Liver (tissue), 9 donors: ENCODE measurements around the gene ACACA. TPM values are rescaled to one million over a fixed set of nuclear protein-coding genes. Genes with fewer than 3 reads are reported as not detected.

ENCODE experiments used
- DNase-seq: peaks from one replicate; pipeline ENCODE4 v3.0.0-alpha.2; 2017; ENCODE audit warnings: low spot score
- H3K27ac ChIP-seq, 2 donors: one replicate each; pipeline ENCODE4 v1.7.0; 2013; ENCODE audit warnings: inconsistent platforms in 2 of 2, low read length in 2 of 2, control low read depth in 1 of 2, low read depth in 1 of 2, mild to moderate bottlenecking in 1 of 2
- H3K27me3 ChIP-seq, 4 donors: one replicate each; pipeline versions ENCODE4 v1.6.1 to v1.7.0; 2013; ENCODE audit warnings: low read length in 3 of 4, inconsistent platforms in 1 of 4, mild to moderate bottlenecking in 1 of 4, moderate library complexity in 1 of 4; ENCODE audit not compliant: control insufficient read depth in 4 of 4, insufficient read depth in 4 of 4
- H3K36me3 ChIP-seq, 4 donors: one replicate each; pipeline versions ENCODE4 v1.6.1 to v1.7.0; 2013; ENCODE audit warnings: low read length in 3 of 4, mild to moderate bottlenecking in 3 of 4, low read depth in 1 of 4, moderate library complexity in 1 of 4; ENCODE audit not compliant: control insufficient read depth in 4 of 4, insufficient read depth in 3 of 4
- H3K4me1 ChIP-seq, 4 donors: one replicate each; pipeline versions ENCODE4 v1.6.1 to v1.7.0; 2013; ENCODE audit warnings: low read length in 3 of 4, mild to moderate bottlenecking in 3 of 4, moderate library complexity in 1 of 4; ENCODE audit not compliant: control insufficient read depth in 4 of 4, insufficient read depth in 4 of 4
- H3K4me3 ChIP-seq, 3 donors: one replicate each; pipeline versions ENCODE4 v1.6.1 to v1.7.0; 2013; ENCODE audit warnings: low read length in 3 of 3, control low read depth in 1 of 3, low read depth in 1 of 3, mild to moderate bottlenecking in 1 of 3
- H3K9ac ChIP-seq, 2 donors: one replicate each; pipeline ENCODE4 v1.7.0; 2013; ENCODE audit warnings: low read length in 2 of 2, mild to moderate bottlenecking in 2 of 2, moderate library complexity in 2 of 2, control low read depth in 1 of 2, low read depth in 1 of 2
- H3K9me3 ChIP-seq, 4 donors: one replicate each; pipeline versions ENCODE4 v1.6.1 to v1.7.0; 2013; ENCODE audit warnings: low read length in 3 of 4; ENCODE audit not compliant: control insufficient read depth in 4 of 4
- ATF3 ChIP-seq: IDR thresholded peaks from 2 replicates; pipeline ENCODE4 v1.6.1; 2016; ENCODE audit warnings: antibody characterized with exemption
- CTCF ChIP-seq: fragments of 150-350 bp; IDR thresholded peaks from 2 replicates; pipeline ENCODE4 v1.5.1; 2017; ENCODE audit warnings: improper control_type of control experiment, low read depth, low read length; ENCODE audit not compliant: missing input control
- EGR1 ChIP-seq, 2 donors: IDR thresholded peaks; 2 replicates each; pipeline ENCODE4 v1.6.1; 2016 to 2018; ENCODE audit warnings: antibody characterized with exemption in 2 of 2, low read depth in 2 of 2
- FOXA1 ChIP-seq: IDR thresholded peaks from 2 replicates; pipeline ENCODE4 v1.6.1; 2016; ENCODE audit warnings: antibody characterized with exemption
- FOXA2 ChIP-seq: IDR thresholded peaks from 2 replicates; pipeline ENCODE4 v1.6.1; 2016; ENCODE audit warnings: antibody characterized with exemption
- GABPA ChIP-seq, 2 donors: IDR thresholded peaks in 1 of 2; conservative IDR thresholded peaks in 1 of 2; 2 replicates each; pipeline ENCODE4 v1.6.1; 2016; ENCODE audit warnings: antibody characterized with exemption in 2 of 2, mild to moderate bottlenecking in 1 of 2, moderate library complexity in 1 of 2
- HNF4A ChIP-seq, 2 donors: conservative IDR thresholded peaks; 2 replicates each; pipeline ENCODE4 v1.6.1; 2016; ENCODE audit warnings: antibody characterized with exemption in 2 of 2, mild to moderate bottlenecking in 2 of 2
- HNF4G ChIP-seq: IDR thresholded peaks from 2 replicates; pipeline ENCODE4 v1.6.1; 2016; ENCODE audit warnings: antibody characterized with exemption
- JUND ChIP-seq, 2 donors: IDR thresholded peaks; 2 replicates each; pipeline ENCODE4 v1.6.1; 2016; ENCODE audit warnings: antibody characterized with exemption in 2 of 2
- MAX ChIP-seq: IDR thresholded peaks from 2 replicates; pipeline ENCODE4 v1.6.1; 2016; ENCODE audit warnings: antibody characterized with exemption
- NR2F2 ChIP-seq: IDR thresholded peaks from 2 replicates; pipeline ENCODE4 v1.6.1; 2016; ENCODE audit warnings: antibody characterized with exemption
- RAD21 ChIP-seq, 2 donors: IDR thresholded peaks; 2 replicates each; pipeline ENCODE4 v1.6.1; 2016; ENCODE audit warnings: antibody characterized with exemption in 2 of 2, mild to moderate bottlenecking in 2 of 2
- REST ChIP-seq: IDR thresholded peaks from 2 replicates; pipeline ENCODE4 v1.6.1; 2016; ENCODE audit warnings: antibody characterized with exemption, mild to moderate bottlenecking
- RXRA ChIP-seq, 2 donors: IDR thresholded peaks; 2 replicates each; pipeline ENCODE4 v1.6.1; 2017 to 2018; ENCODE audit warnings: antibody characterized with exemption in 2 of 2, mild to moderate bottlenecking in 1 of 2
- SP1 ChIP-seq: IDR thresholded peaks from 2 replicates; pipeline ENCODE4 v1.6.1; 2018; ENCODE audit warnings: antibody characterized with exemption, mild to moderate bottlenecking
- TAF1 ChIP-seq: conservative IDR thresholded peaks from 2 replicates; pipeline ENCODE4 v1.6.1; 2016; ENCODE audit warnings: antibody characterized with exemption, mild to moderate bottlenecking
- YY1 ChIP-seq: IDR thresholded peaks from 2 replicates; pipeline ENCODE4 v1.6.1; 2016; ENCODE audit warnings: antibody characterized with exemption, mild to moderate bottlenecking
- ZBTB33 ChIP-seq: IDR thresholded peaks from 2 replicates; pipeline ENCODE4 v1.6.1; 2016; ENCODE audit warnings: antibody characterized with exemption
- WGBS: extraction: QIAGEN DNeasy Blood & Tissue Kit; methylation state at CpG from one replicate; pipeline ENCODE4 v1.1.7; 2013; 5-methylcytosine and 5-hydroxymethylcytosine counted together
- polyA plus RNA-seq, 2 donors: library from polyadenylated mRNA; stranded (reverse) in 1 of 2; unstranded in 1 of 2; fragments of 200-250 nt in 1 of 2; fragments of >200 nt in 1 of 2; fragmentation: Nextera tagmentation in 1 of 2; extraction: Ambion mirVana in 1 of 2; gene quantifications; one replicate each; pipeline versions ENCODE4 v1.2.1 to v1.2.3, GENCODE V29; 2013 to 2015
- total RNA-seq, 2 donors: library from RNA; depleted of rRNA; stranded (reverse); fragments of >200 nt; gene quantifications; one replicate each; pipeline ENCODE4 v1.2.3, GENCODE V29; 2014
- donor health status: healthy.
- donor health status: healthy.
- donor health status: healthy.
- donor health status: healthy.
- donor health status: healthy.

ACACA gene
- total and polyA plus RNA-seq, 4 donors: 14.8 to 49.5 (median 31.2) TPM

GRCh38 chr17:37158290-37158689, 248.3 kb downstream of the ACACA start:
- Histone ChIP-seq H3K36me3 (peaks cover 2 to 43% (median 16%) of the 10 kb centered on the region in 4 donors), H3K4me1 (no peaks in the 10 kb centered on the region), H3K27me3 (no peaks in the 10 kb centered on the region), H3K9ac (no peak overlapping the region), H3K4me3 (no peak overlapping the region), H3K27ac (no peak overlapping the region), H3K9me3 (no peaks in the 10 kb centered on the region)
- TF ChIP-seq RAD21 (IDR thresholded peaks at IDR 0.05) (no peak), ATF3 (no peak), NR2F2 (no peak), FOXA2 (no peak), ZBTB33 (no peak), HNF4G (no peak), FOXA1 (no peak), JUND (IDR thresholded peaks at IDR 0.05) (no peak), SP1 (no peak), RXRA (IDR thresholded peaks at IDR 0.05) (no peak), GABPA (IDR thresholded peaks at IDR 0.05 in 1 of 2, conservative IDR thresholded peaks at IDR 0.05 in 1 of 2) (no peak), EGR1 (IDR thresholded peaks at IDR 0.05; ENCODE audit: low read depth in 2 of 2) (no peak), CTCF (no peak), YY1 (no peak), MAX (no peak), HNF4A (conservative IDR thresholded peaks at IDR 0.05) (no peak), TAF1 (no peak), REST (no peak)
- no peak for DNase-seq
- 97% methylated on average over 5 of the region's 5 CpGs for WGBS
